Neural cell (in vitro differentiated cells): Measurements from ENCODE around the gene SNAPIN. TPM values are rescaled to one million over a fixed set of nuclear protein-coding genes. Genes with fewer than 3 reads are reported as not detected.

Experiments used
- H2AFZ ChIP-seq: fragments of 200-600, 300-800 bp; sonication (generic), shearing (Covaris generic); 2 replicates; pipeline ENCODE4 v1.6.0; 2014; ENCODE audit warnings: low read depth, mild to moderate bottlenecking, antibody characterized with exemption, low read length, moderate library complexity
- H3F3A ChIP-seq: fragments of 200-600 bp; shearing (Covaris generic); 2 replicates; pipeline ENCODE4 v1.6.1; 2016; ENCODE audit warnings: mild to moderate bottlenecking, moderate library complexity, mixed read lengths, antibody characterized with exemption, low read length; ENCODE audit not compliant: insufficient read depth, poor library complexity, severe bottlenecking
- H3K27ac ChIP-seq: fragments of 200-600, 300-800 bp; sonication (generic), shearing (Covaris generic); 2 replicates; pipeline ENCODE4 v1.5.1; 2014; ENCODE audit warnings: mild to moderate bottlenecking, low read length, moderate library complexity
- H3K27me3 ChIP-seq: fragments of 300-800, 200-600 bp; sonication (generic), shearing (Covaris generic); 2 replicates; pipeline ENCODE4 v1.6.0; 2014; ENCODE audit warnings: mild to moderate bottlenecking, low read depth, low read length, moderate library complexity; ENCODE audit not compliant: insufficient read depth
- H3K36me3 ChIP-seq: fragments of 300-800, 200-600 bp; sonication (generic), shearing (Covaris generic); 2 replicates; pipeline ENCODE4 v1.5.1; 2014; ENCODE audit warnings: mild to moderate bottlenecking, antibody characterized with exemption, low read length, moderate library complexity; ENCODE audit not compliant: insufficient read depth
- H3K4me2 ChIP-seq: fragments of 300-800, 200-600 bp; sonication (generic), shearing (Covaris generic); 2 replicates; pipeline ENCODE4 v1.6.0; 2014; ENCODE audit warnings: mild to moderate bottlenecking, low read length
- H3K4me3 ChIP-seq: fragments of 300-800, 200-600 bp; sonication (generic), shearing (Covaris generic); 2 replicates; pipeline ENCODE4 v1.5.1; 2014; ENCODE audit warnings: mild to moderate bottlenecking, low read length, moderate library complexity
- H3K79me2 ChIP-seq: fragments of 200-600 bp; shearing (Covaris generic); replicated peaks from 2 replicates; pipeline ENCODE4 v1.6.0; 2014; ENCODE audit warnings: mild to moderate bottlenecking, low read length, moderate library complexity; ENCODE audit not compliant: insufficient read depth
- H3K9ac ChIP-seq: fragments of 300-800, 200-600 bp; sonication (generic), shearing (Covaris generic); 2 replicates; pipeline ENCODE4 v1.6.1; 2016; ENCODE audit warnings: mild to moderate bottlenecking, low read length, mixed read lengths
- H3K9me2 ChIP-seq: fragments of 200-600 bp; shearing (Covaris generic); 2 replicates; pipeline ENCODE4 v1.6.1; 2016; ENCODE audit warnings: mild to moderate bottlenecking, low read length, mixed read lengths; ENCODE audit not compliant: insufficient read depth
- H3K9me3 ChIP-seq: fragments of 200-600, 300-800 bp; sonication (generic), shearing (Covaris generic); 2 replicates; pipeline ENCODE4 v1.6.1; 2016; ENCODE audit warnings: mild to moderate bottlenecking, mixed run types, low read length, moderate library complexity, mixed read lengths
- H4K20me1 ChIP-seq: fragments of 200-600 bp; shearing (Covaris generic); 2 replicates; pipeline ENCODE4 v1.6.1; 2016; ENCODE audit warnings: mild to moderate bottlenecking, mixed run types; ENCODE audit not compliant: insufficient read depth
- EP300 ChIP-seq: fragments of 450-650 bp; conservative IDR thresholded peaks from 2 replicates; pipeline ENCODE4 v1.6.1; 2014; ENCODE audit warnings: antibody characterized with exemption, mild to moderate bottlenecking, moderate library complexity; ENCODE audit not compliant: poor library complexity, severe bottlenecking
- EZH2 ChIP-seq: fragments of 200-600, 300-800 bp; shearing (Covaris generic), sonication (generic); IDR thresholded peaks from 2 replicates; pipeline ENCODE4 v1.6.1; 2014; ENCODE audit warnings: antibody characterized with exemption, low read length, borderline replicate concordance, mild to moderate bottlenecking; ENCODE audit not compliant: insufficient read depth, poor library complexity, severe bottlenecking
- MXI1 ChIP-seq: fragments of 450-650 bp; conservative IDR thresholded peaks from 2 replicates; pipeline ENCODE4 v1.6.1; 2014; ENCODE audit warnings: antibody characterized with exemption, mild to moderate bottlenecking; ENCODE audit not compliant: poor library complexity, severe bottlenecking
- POLR2AphosphoS5 ChIP-seq: IDR thresholded peaks from 2 replicates; pipeline ENCODE4 v1.6.1; 2012
- RAD21 ChIP-seq: fragments of 450-650 bp; conservative IDR thresholded peaks from 2 replicates; pipeline ENCODE4 v1.6.1; 2014; ENCODE audit warnings: antibody characterized with exemption, mild to moderate bottlenecking, moderate library complexity
- SMC3 ChIP-seq: fragments of 450-650 bp; conservative IDR thresholded peaks from 2 replicates; pipeline ENCODE4 v1.6.1; 2014; ENCODE audit warnings: antibody characterized with exemption, mild to moderate bottlenecking, moderate library complexity; ENCODE audit not compliant: poor library complexity
- TAF1 ChIP-seq: IDR thresholded peaks from 2 replicates; pipeline ENCODE4 v1.6.1; 2012; ENCODE audit warnings: low read depth
- polyA plus RNA-seq: library from polyadenylated mRNA; depleted of rRNA; stranded (reverse); fragments of >200 nt; gene quantifications from 2 replicates; pipeline ENCODE4 v1.2.3, GENCODE V29; 2014
- TF ChIP-seq, protein P1 (sequence below): IDR thresholded peaks from 2 replicates; pipeline ENCODE4 v1.6.1; 2012; ENCODE audit warnings: borderline replicate concordance
- TF ChIP-seq, protein P2 (sequence below): fragments of 450-650 bp; IDR thresholded peaks from 2 replicates; pipeline ENCODE4 v1.5.1; 2014; ENCODE audit warnings: antibody characterized with exemption, mild to moderate bottlenecking, moderate library complexity; ENCODE audit not compliant: poor library complexity, severe bottlenecking

Gene SNAPIN
- polyA plus RNA-seq, 1 donor from 2014 or later = 100.0 TPM

DNA sequence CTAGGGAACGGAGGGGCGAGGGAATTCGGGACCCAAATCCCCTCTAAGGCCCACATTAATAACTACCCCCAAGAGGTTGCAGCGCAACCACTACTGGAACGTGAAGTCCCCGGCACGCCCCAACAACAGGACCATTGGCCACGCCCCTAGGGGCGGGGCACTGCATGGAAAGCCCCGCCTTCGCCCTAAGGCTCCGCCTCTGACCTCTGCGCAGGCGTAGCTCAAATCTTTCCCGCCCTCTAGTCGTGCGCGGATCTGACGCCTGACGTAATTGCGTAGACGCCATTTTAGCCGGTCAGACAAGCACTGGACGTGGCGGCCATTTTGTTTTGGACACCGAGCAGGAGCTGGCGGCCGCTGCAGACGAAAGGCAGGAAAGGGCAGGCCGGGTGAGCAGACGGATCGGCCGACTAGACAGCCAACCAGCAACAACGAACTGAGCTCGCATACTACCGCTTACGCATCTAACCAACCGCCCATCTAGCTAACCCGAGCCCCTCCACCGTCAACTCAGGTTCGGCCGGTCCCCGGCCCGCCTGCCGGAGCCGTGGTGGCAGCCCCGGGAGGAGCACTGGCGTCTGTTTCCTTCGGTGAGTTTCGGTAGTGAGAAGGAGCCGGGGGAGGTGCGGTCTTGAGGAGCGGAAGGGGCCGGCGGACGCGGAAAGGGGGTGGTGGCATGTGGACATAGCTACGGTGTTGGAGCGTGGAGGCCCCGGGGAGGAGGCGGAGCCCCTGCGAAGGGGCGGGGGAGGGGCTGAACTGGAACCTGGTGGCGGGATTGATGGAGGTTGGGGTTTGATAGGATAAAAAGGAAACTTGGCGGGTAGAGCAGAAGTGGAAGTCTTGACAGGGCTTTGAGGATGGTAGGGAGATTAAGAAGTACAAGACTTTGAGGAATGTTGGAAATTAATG is 24.5 kb upstream of the SNAPIN start, which contains the start of gene CHTOP:
Gene CHTOP (plus strand): TSS at position 313 of the 912 bp plus-strand sequence. CDS start 2,523 bp downstream, outside the sequence.
- Histone ChIP-seq H3K9me3 (no peaks in the 10 kb centered on the region), H3K27me3 (no peaks in the 10 kb centered on the region), H3K79me2 (peaks cover 31% of the 10 kb centered on the region), H3K27ac (peak within 1 kb of the TSS; percentile 100), H3K9me2 (no peaks in the 10 kb centered on the region), H3F3A (no peaks in the 10 kb centered on the region), H2AFZ (peak within 1 kb of the TSS; percentile 86), H3K36me3 (peaks cover 8% of the 10 kb centered on the region), H3K9ac (peak within 1 kb of the TSS; percentile 100), H4K20me1 (no peaks in the 10 kb centered on the region), H3K4me3 (peak within 1 kb of the TSS; percentile 79), H3K4me2 (peak within 1 kb of the TSS; percentile 51)
- peak; percentile 82 for TF ChIP-seq MXI1
- TF ChIP-seq, protein P1, sequence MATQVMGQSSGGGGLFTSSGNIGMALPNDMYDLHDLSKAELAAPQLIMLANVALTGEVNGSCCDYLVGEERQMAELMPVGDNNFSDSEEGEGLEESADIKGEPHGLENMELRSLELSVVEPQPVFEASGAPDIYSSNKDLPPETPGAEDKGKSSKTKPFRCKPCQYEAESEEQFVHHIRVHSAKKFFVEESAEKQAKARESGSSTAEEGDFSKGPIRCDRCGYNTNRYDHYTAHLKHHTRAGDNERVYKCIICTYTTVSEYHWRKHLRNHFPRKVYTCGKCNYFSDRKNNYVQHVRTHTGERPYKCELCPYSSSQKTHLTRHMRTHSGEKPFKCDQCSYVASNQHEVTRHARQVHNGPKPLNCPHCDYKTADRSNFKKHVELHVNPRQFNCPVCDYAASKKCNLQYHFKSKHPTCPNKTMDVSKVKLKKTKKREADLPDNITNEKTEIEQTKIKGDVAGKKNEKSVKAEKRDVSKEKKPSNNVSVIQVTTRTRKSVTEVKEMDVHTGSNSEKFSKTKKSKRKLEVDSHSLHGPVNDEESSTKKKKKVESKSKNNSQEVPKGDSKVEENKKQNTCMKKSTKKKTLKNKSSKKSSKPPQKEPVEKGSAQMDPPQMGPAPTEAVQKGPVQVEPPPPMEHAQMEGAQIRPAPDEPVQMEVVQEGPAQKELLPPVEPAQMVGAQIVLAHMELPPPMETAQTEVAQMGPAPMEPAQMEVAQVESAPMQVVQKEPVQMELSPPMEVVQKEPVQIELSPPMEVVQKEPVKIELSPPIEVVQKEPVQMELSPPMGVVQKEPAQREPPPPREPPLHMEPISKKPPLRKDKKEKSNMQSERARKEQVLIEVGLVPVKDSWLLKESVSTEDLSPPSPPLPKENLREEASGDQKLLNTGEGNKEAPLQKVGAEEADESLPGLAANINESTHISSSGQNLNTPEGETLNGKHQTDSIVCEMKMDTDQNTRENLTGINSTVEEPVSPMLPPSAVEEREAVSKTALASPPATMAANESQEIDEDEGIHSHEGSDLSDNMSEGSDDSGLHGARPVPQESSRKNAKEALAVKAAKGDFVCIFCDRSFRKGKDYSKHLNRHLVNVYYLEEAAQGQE = peak; percentile 91
- TF ChIP-seq, protein P2, sequence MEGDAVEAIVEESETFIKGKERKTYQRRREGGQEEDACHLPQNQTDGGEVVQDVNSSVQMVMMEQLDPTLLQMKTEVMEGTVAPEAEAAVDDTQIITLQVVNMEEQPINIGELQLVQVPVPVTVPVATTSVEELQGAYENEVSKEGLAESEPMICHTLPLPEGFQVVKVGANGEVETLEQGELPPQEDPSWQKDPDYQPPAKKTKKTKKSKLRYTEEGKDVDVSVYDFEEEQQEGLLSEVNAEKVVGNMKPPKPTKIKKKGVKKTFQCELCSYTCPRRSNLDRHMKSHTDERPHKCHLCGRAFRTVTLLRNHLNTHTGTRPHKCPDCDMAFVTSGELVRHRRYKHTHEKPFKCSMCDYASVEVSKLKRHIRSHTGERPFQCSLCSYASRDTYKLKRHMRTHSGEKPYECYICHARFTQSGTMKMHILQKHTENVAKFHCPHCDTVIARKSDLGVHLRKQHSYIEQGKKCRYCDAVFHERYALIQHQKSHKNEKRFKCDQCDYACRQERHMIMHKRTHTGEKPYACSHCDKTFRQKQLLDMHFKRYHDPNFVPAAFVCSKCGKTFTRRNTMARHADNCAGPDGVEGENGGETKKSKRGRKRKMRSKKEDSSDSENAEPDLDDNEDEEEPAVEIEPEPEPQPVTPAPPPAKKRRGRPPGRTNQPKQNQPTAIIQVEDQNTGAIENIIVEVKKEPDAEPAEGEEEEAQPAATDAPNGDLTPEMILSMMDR = no peak
- peak; percentile 40 for TF ChIP-seq RAD21
- no peak for TF ChIP-seq EZH2
- peak; percentile 73 for TF ChIP-seq EP300
- TF ChIP-seq TAF1 = peak; percentile 91
- peak; percentile 100 for TF ChIP-seq POLR2AphosphoS5
- TF ChIP-seq SMC3 = peak; percentile 46

DNA sequence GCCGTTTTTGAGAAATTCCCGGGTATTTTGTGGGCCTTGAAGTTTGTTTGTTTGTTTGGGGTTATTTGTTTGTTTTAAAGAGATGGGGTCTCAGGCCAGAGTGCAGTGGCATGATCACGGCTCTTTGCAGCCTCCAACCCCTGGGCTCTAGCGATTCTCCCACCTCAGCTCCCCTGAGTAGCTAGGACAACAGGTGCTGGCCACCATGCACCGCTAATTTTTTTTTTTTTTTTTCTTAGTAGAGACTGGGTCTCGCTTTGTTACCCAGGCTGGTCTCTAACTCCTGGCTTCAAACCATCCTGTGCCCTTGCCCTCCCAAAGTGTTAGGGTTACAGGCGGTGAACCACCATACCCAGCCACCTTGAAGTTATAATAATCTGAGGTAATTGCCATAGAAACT is 22.6 kb upstream of the SNAPIN start:
- no peak overlapping the region for H3K9ac ChIP-seq
- H3K27ac ChIP-seq = no peak overlapping the region
- H3K9me2 ChIP-seq = no peaks in the 10 kb centered on the region
- no peaks in the 10 kb centered on the region for H4K20me1 ChIP-seq
- H3F3A ChIP-seq = no peaks in the 10 kb centered on the region
- TF ChIP-seq, protein P1 = no peak
- TF ChIP-seq TAF1 (no peak), SMC3 (no peak), EP300 (no peak), EZH2 (no peak), POLR2AphosphoS5 (no peak), RAD21 (no peak), MXI1 (no peak)
- TF ChIP-seq, protein P2 = no peak
- no peaks in the 10 kb centered on the region for H3K27me3 ChIP-seq
- no peak overlapping the region for H3K4me2 ChIP-seq
- H3K79me2 ChIP-seq = peaks cover 36% of the 10 kb centered on the region
- H3K36me3 ChIP-seq = peaks cover 9% of the 10 kb centered on the region
- peak overlapping the region; percentile 79 for H3K4me3 ChIP-seq
- no peak overlapping the region for H2AFZ ChIP-seq
- H3K9me3 ChIP-seq = no peaks in the 10 kb centered on the region
